Activated CD4-positive, alpha-beta memory T cell treated with anti-CD3 and anti-CD28 coated beads, Interleukin-2, amount 10 ng/mL, durations not matched to agents 7 days and 5 days (primary cell): ENCODE data around the gene SLC25A34. TPM values are rescaled to one million over a fixed set of nuclear protein-coding genes. Genes with fewer than 3 reads are reported as not detected.

Experiments
- CTCF ChIA-PET: fragments of 350-600 bp; sonication (Branson Sonifier 250); formaldehyde crosslinking; loops from one replicate; lab custom pipeline; 2021; ENCODE audit warnings: antibody characterized with exemption, inconsistent platforms; lab: Charles Lee
- POLR2A ChIA-PET: fragments of 350-600 bp; sonication (Branson Sonifier 250); formaldehyde crosslinking; loops from one replicate; lab custom pipeline; 2021; ENCODE audit warnings: antibody characterized with exemption; lab: Charles Lee
- DNase-seq: peaks from one replicate; pipeline ENCODE4 v3.0.0-alpha.2; 2020
- H3K27ac Mint-ChIP-seq: one replicate; pipeline ENCODE4 v1.8.0; 2021; ENCODE audit warnings: mild to moderate bottlenecking, mixed read lengths
- H3K27me3 Mint-ChIP-seq: one replicate; pipeline ENCODE4 v1.8.0; 2021; ENCODE audit warnings: mixed read lengths
- H3K36me3 Mint-ChIP-seq: one replicate; pipeline ENCODE4 v1.8.0; 2021; ENCODE audit warnings: low read depth, mixed read lengths
- H3K4me1 Mint-ChIP-seq: one replicate; pipeline ENCODE4 v1.8.0; 2021; ENCODE audit warnings: mixed read lengths
- H3K4me3 Mint-ChIP-seq: one replicate; pipeline ENCODE4 v1.8.0; 2021; ENCODE audit warnings: mild to moderate bottlenecking, mixed read lengths
- H3K9me3 Mint-ChIP-seq: one replicate; pipeline ENCODE4 v1.8.0; 2021; ENCODE audit warnings: mixed read lengths
- total RNA-seq, 2 experiments: library from RNA; stranded (reverse); gene quantifications; one replicate each; pipeline ENCODE4 v1.2.3, GENCODE V29; 2021

Gene SLC25A34
- total RNA-seq, 2 experiments from 2014 or later = 1.4 to 1.9 TPM

- POLR2A ChIA-PET = no interaction called here
- H3K9me3 Mint-ChIP-seq = no peaks in the 10 kb centered on the region
- DNase-seq = no peak
- peaks cover 2% of the 10 kb centered on the region for H3K4me1 Mint-ChIP-seq
- no peak overlapping the region for H3K27ac Mint-ChIP-seq
- H3K4me3 Mint-ChIP-seq = no peak overlapping the region
- peaks cover 18% of the 10 kb centered on the region for H3K36me3 Mint-ChIP-seq
- H3K27me3 Mint-ChIP-seq = no peaks in the 10 kb centered on the region
- CTCF ChIA-PET = no interaction called here
These were observed 17.9 kb upstream of the SLC25A34 start for GRCh38 chr1:15718199-15718601.

GRCh38 chr1:15719381-15720120 is 16.5 kb upstream of the SLC25A34 start:
- Mint-ChIP-seq H3K4me3 (no peak overlapping the region), H3K9me3 (no peaks in the 10 kb centered on the region), H3K36me3 (peaks cover 19% of the 10 kb centered on the region), H3K4me1 (no peaks in the 10 kb centered on the region), H3K27ac (no peak overlapping the region), H3K27me3 (no peaks in the 10 kb centered on the region)
- ChIA-PET CTCF (interaction anchor here (1.3 kb wide), 1 partner anchor 13 kb away, joined by 3 read pairs; no protein-coding TSS in a partner anchor), POLR2A (interaction anchor here (0.9 to 1.5 kb wide), 2 partner anchors 22 to 140 kb away, joined by 3 to 5 read pairs; no protein-coding TSS in a partner anchor)
- DNase-seq = no peak

GRCh38 chr1:15720861-15721260 is 15.2 kb upstream of the SLC25A34 start:
- Mint-ChIP-seq H3K4me1 (no peaks in the 10 kb centered on the region), H3K36me3 (peaks cover 22% of the 10 kb centered on the region), H3K27me3 (no peaks in the 10 kb centered on the region), H3K27ac (no peak overlapping the region), H3K9me3 (no peaks in the 10 kb centered on the region), H3K4me3 (no peak overlapping the region)
- ChIA-PET POLR2A (interaction anchor here (1.5 kb wide), 1 partner anchor 24 kb away, joined by 5 read pairs; no protein-coding TSS in a partner anchor), CTCF (interaction anchor here (0.5 kb wide), 1 partner anchor 95 kb away, joined by 3 read pairs; no protein-coding TSS in a partner anchor)
- no peak for DNase-seq

GRCh38 chr1:15722411-15722810 is 13.6 kb upstream of the SLC25A34 start:
- CTCF ChIA-PET = no interaction called here
- H3K4me1 Mint-ChIP-seq = no peaks in the 10 kb centered on the region
- no peaks in the 10 kb centered on the region for H3K9me3 Mint-ChIP-seq
- H3K27me3 Mint-ChIP-seq = no peaks in the 10 kb centered on the region
- no peak overlapping the region for H3K27ac Mint-ChIP-seq
- H3K36me3 Mint-ChIP-seq = peaks cover 27% of the 10 kb centered on the region
- no peak for DNase-seq
- H3K4me3 Mint-ChIP-seq = no peak overlapping the region
- POLR2A ChIA-PET = no interaction called here

- Mint-ChIP-seq H3K27ac (no peak overlapping the region), H3K36me3 (peaks cover 24% of the 10 kb centered on the region), H3K4me3 (no peak overlapping the region), H3K9me3 (no peaks in the 10 kb centered on the region), H3K4me1 (no peaks in the 10 kb centered on the region), H3K27me3 (no peaks in the 10 kb centered on the region)
- ChIA-PET POLR2A (interaction anchor here (1.1 kb wide), 1 partner anchor 253 kb away, joined by 3 read pairs; the partner anchor contains the start of gene ZBTB17), CTCF (no interaction called here)
- no peak for DNase-seq
These were observed 13.1 kb upstream of the SLC25A34 start for GRCh38 chr1:15722836-15723532.

GRCh38 chr1:15723631-15724246 is 12.3 kb upstream of the SLC25A34 start:
- Mint-ChIP-seq H3K36me3 (peaks cover 22% of the 10 kb centered on the region), H3K4me3 (no peak overlapping the region), H3K9me3 (no peaks in the 10 kb centered on the region), H3K27ac (no peak overlapping the region), H3K4me1 (no peaks in the 10 kb centered on the region), H3K27me3 (no peaks in the 10 kb centered on the region)
- POLR2A ChIA-PET = interaction anchor here (1.1 kb wide), 1 partner anchor 252 kb away, joined by 3 read pairs; the partner anchor contains the start of gene ZBTB17
- DNase-seq = no peak
- CTCF ChIA-PET = no interaction called here

- POLR2A ChIA-PET = interaction anchor here (0.8 kb wide), 1 partner anchor 108 kb away, joined by 3 read pairs; no protein-coding TSS in a partner anchor
- DNase-seq = no peak
- no peaks in the 10 kb centered on the region for H3K9me3 Mint-ChIP-seq
- H3K36me3 Mint-ChIP-seq = peaks cover 22% of the 10 kb centered on the region
- H3K27me3 Mint-ChIP-seq = no peaks in the 10 kb centered on the region
- no peak overlapping the region for H3K27ac Mint-ChIP-seq
- no peaks in the 10 kb centered on the region for H3K4me1 Mint-ChIP-seq
- CTCF ChIA-PET = no interaction called here
- no peak overlapping the region for H3K4me3 Mint-ChIP-seq
These were observed 10.8 kb upstream of the SLC25A34 start for GRCh38 chr1:15724949-15725880.

GRCh38 chr1:15726508-15726907 is 9.6 kb upstream of the SLC25A34 start:
- POLR2A ChIA-PET = no interaction called here
- CTCF ChIA-PET = no interaction called here
- no peaks in the 10 kb centered on the region for H3K27me3 Mint-ChIP-seq

GRCh38 chr1:15727021-15727420 is 9.0 kb upstream of the SLC25A34 start:
- no peaks in the 10 kb centered on the region for H3K4me1 Mint-ChIP-seq
- no peak overlapping the region for H3K4me3 Mint-ChIP-seq
- no peaks in the 10 kb centered on the region for H3K27me3 Mint-ChIP-seq
- ChIA-PET POLR2A (no interaction called here), CTCF (no interaction called here)
- no peak for DNase-seq
- H3K9me3 Mint-ChIP-seq = no peaks in the 10 kb centered on the region
- H3K27ac Mint-ChIP-seq = no peak overlapping the region
- H3K36me3 Mint-ChIP-seq = peaks cover 22% of the 10 kb centered on the region

More at GRCh38 chr1:15726508-15726907, 9.6 kb upstream of the SLC25A34 start:
- H3K9me3 Mint-ChIP-seq = no peaks in the 10 kb centered on the region
- no peak overlapping the region for H3K4me3 Mint-ChIP-seq
- no peak for DNase-seq
- H3K36me3 Mint-ChIP-seq = peaks cover 22% of the 10 kb centered on the region
- no peak overlapping the region for H3K27ac Mint-ChIP-seq
- H3K4me1 Mint-ChIP-seq = no peaks in the 10 kb centered on the region

- no peaks in the 10 kb centered on the region for H3K4me1 Mint-ChIP-seq
- no peaks in the 10 kb centered on the region for H3K9me3 Mint-ChIP-seq
- H3K27ac Mint-ChIP-seq = no peak overlapping the region
- H3K4me3 Mint-ChIP-seq = no peak overlapping the region
- H3K27me3 Mint-ChIP-seq = no peaks in the 10 kb centered on the region
- DNase-seq = no peak
- H3K36me3 Mint-ChIP-seq = peaks cover 25% of the 10 kb centered on the region
- CTCF ChIA-PET = no interaction called here
- POLR2A ChIA-PET = no interaction called here
These were observed 8.6 kb upstream of the SLC25A34 start for GRCh38 chr1:15727424-15727823.

GRCh38 chr1:15727866-15728534 is 8.1 kb upstream of the SLC25A34 start:
- ChIA-PET CTCF (no interaction called here), POLR2A (no interaction called here)
- H3K4me1 Mint-ChIP-seq = no peaks in the 10 kb centered on the region
- H3K4me3 Mint-ChIP-seq = no peak overlapping the region
- no peaks in the 10 kb centered on the region for H3K27me3 Mint-ChIP-seq
- no peak overlapping the region for H3K27ac Mint-ChIP-seq
- H3K9me3 Mint-ChIP-seq = no peaks in the 10 kb centered on the region
- DNase-seq = no peak
- H3K36me3 Mint-ChIP-seq = peaks cover 28% of the 10 kb centered on the region
